Measurements from ENCODE around the gene SVEP1.

DNA sequence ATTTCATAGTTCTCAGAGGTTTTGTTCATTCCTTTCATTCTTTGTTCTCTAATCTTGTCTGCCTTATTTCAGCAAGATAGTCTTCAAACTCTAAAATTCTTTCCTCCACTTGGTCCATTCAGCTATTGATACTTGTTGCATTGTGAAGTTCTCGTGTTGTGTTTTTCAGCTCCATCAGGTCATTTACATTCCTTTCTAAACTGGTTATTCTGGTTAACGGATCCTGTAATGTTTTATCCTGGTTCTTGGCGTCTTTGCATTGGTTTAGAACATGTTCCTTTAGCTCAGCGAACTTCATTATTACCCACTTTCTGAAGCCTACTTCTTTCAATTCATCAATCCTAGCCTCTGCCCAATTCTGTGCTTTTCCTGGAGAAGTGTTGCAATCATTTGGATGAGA is 196.8 kb downstream of the SVEP1 start:
- TF ChIP-seq CTCF (IDR thresholded peaks at IDR 0.05), result no peak
- TF ChIP-seq POLR2A (IDR thresholded peaks at IDR 0.05), result no peak
